Testis (tissue), 2 donors: Measurements from ENCODE around the gene NARS2.

ENCODE experiments used
- CTCF ChIP-seq, 3 experiments: fragments of 450-650 bp in 2 of 3; fragments of 200-600 bp in 1 of 3; sonication (generic) in 1 of 3; IDR thresholded peaks; one replicate each; pipeline ENCODE4 v1.5.1; 2016 to 2019; ENCODE audit warnings: antibody characterized with exemption in 3 of 3, mild to moderate bottlenecking in 2 of 3, moderate library complexity in 1 of 3
- POLR2A ChIP-seq: fragments of 450-650 bp; IDR thresholded peaks from one replicate; pipeline ENCODE4 v1.6.1; 2017; ENCODE audit warnings: antibody characterized with exemption, mild to moderate bottlenecking, moderate library complexity

DNA sequence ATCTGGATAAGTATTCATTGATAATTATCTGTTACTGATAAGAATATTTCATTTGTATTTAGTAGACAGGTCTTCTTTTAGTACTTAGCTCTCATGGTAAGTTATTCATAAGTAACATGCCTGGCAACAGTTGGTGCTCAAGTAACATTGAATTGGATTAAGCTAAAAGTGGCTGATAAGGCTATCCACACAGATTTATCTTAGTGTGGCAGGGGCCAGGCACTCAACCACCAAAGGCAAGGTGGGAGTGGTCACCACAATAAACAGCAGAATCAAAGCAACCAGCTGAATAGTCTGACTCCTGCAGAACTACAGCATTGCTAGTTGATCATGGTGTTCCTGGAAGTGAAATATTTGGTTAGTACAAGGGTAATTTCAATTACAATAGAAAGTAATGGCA is 33.0 kb upstream of the NARS2 start:
- TF ChIP-seq CTCF (IDR thresholded peaks at IDR 0.05) (no peak), POLR2A (no peak)
